CD4-positive, alpha-beta T cell treated with Interferon gamma for 1 hour (primary cell): ENCODE measurements around the gene RNASE1.

Experiments
- DNase-seq: peaks from one replicate; pipeline ENCODE4 v3.0.0-alpha.2; 2020

The RNASE1 gene

DNA sequence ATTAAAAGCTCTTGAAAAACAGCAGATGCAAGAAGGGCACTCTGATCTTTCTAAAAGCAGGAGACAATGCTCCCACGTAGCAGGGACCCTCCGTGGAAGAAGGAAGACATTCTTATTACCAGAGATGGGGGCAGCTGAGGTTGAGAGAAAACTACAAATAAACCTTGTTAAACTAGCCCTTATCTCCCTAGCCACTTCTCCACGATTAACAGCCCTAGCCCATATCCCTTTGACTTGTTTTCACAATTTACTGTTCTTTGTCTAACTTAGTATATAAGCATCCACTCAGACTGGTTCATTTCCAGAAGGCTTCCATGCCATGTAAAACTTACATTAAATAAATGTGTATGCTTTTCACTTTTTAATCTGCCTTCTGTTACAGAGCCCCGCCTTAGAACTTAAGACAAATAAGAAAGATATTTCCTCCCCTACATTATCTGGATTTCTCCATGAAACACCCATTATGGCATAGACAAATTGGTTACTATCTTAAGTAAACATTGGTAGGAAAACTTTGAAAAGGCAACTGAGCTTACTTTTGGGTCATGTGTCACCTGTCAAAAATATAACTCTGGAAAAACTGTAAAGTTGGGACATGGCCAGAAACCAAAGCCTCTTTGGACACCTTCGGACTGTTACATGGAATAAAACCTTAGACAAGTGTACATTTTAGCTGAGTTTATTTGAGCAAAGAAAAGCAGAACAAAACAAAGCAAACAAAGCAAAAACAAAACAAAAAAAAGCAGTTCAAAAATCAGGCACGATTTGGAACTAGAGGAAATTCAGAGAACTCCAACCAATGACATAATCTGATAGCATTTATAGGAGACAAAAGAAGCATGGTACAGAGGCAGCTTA is 4.9 kb upstream of the RNASE1 start:
- DNase-seq: no peak

DNA sequence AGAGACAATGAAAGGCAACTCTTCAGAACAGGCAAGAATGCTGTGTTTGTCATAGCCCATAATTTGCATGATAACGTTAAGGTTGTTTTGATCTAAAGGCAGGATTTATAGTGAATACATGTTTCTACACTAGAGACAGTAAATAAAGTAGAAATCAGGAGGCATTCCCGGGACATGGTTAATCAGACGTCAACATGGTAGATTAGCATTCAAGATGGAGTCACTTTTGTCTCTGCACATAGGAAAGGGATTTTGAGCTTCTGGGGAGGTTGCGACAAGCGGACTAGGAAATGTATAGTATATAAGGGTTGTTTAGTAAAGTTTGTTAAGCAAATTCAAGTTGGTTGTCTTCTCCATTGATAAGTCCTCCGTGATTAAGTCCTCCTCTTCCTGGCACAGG is 2.8 kb upstream of the RNASE1 start:
- no peak for DNase-seq

DNA sequence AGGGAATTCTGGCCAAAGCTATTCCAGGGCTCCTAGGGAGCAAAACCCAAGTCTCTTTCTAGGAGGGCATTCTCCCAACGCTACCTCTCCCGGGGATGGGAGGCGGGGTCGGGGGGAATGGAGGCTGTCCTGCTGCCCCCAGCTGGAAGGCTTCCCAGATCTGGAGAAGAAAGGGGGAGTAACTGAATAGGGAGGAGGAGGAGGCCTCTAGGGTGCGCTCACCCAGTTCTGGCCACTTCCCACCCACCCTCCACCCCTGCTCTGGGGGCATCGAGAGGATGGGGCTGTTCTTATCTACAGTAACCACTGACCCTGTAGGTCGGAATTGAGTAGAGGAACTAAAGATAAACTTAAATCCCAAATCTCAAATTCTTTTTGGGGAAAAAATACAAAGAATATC is 579 bp upstream of the RNASE1 start:
- DNase-seq: no peak

DNA sequence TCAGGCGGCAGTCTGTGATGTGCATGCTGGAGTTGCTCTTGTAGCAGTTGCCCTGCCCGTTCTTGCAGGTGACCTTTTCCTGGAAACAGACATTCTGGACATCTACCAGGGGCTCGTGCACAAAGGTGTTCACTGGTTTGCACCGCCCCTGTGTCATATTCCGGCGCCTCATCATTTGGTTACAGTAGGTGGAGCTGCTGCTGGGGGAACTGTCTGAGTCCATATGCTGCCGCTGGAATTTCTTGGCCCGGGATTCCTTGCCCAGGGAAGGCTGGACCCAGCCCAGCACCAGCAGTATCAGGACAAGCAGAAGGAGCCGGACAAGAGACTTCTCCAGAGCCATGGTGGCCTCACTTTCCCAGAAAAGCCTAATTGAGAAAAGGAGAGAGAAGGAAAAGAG is 918 bp downstream of the RNASE1 start:
- DNase-seq: no peak

DNA sequence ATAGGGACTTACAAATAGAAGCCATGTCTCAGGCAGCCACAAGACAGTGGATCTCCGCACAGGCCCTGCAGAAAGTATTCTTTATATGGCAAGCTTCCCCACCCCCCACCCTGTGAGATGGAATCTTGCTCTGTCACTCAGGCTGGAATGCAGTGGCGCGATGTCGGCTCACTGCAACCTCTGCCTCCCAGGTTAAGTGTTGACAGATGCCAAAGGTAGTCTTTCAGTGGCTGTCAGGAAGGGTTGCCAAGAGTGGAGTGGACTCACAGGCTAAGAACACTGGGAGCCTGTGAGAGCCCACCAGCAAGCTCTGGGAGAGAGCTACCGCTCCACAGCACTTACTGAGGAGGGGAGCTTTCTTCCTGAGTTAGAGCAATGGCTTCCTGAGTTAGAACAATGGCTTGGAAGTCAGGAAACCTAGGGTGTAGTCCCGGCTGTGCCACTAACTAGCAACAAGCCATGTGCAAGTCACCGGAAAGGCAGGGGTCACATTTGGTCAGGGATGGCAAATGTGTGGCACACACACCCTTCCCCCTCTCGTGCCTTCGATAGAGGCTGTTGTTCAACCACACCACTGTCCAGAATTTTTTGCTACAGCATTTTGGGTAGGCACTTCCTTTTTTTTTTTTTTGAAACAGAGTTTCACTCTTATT is 2.6 kb downstream of the RNASE1 start:
- peak; percentile 24 for DNase-seq

DNA sequence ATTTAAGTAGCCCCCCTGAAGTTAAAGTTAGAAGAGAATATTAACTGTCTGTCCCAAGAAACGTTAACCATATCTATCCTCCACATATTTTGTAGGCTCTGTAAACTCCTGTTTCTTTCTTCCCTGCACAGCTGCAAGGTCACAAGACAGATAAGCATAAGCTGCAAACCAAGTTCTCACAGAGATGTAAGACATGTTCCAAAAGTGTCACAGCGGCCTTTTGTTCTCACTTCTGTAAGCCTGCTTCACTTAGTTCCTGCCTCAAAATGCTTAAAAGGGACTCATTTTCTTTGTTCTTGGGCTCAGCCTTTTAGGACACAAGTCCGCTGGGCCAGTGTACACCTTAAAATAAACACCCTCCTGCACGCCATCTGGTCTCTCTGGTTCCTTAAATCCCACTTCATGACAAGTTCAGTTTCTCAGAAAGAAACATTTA is 3.2 kb downstream of the RNASE1 start:
- no peak for DNase-seq

DNA sequence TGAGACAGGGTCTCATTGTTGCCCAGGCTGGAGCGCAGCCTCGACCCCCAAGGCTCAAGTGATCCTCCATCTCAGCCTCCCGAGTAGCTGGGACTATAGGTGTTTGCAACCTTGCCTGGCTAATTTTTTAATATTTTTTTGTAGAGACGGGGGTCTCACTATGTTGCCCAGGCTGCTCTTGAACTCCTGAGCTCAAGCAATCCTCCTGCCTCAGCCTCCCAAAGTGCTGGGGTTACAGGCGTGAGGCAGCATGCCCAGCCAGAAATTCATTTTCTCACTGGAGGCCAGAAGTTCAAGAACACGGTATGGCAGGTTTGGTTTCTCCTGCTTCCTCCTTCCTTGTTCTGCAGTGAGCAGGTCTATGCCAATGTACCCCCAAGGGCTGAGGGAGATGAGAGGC is 3.7 kb downstream of the RNASE1 start:
- no peak for DNase-seq

DNA sequence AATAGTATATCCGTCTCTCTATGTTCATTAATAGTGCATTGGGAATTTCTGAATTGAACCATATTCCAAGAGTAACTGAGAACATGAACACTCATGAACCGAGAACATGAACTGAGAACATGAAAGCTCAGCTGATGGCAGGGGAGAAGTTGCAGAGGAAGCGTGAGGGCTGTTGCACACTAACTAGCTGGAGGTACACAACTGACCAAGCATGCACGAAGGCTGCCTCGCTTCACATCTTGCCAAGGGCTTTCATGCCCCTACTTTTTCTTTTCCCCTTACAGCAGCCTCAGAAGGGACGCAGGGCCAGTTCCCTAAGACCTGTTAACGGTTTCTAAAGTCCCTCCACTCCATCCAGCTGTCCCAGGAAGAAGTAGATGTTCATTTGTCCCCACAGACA is 4.3 kb downstream of the RNASE1 start:
- DNase-seq: no peak

DNA sequence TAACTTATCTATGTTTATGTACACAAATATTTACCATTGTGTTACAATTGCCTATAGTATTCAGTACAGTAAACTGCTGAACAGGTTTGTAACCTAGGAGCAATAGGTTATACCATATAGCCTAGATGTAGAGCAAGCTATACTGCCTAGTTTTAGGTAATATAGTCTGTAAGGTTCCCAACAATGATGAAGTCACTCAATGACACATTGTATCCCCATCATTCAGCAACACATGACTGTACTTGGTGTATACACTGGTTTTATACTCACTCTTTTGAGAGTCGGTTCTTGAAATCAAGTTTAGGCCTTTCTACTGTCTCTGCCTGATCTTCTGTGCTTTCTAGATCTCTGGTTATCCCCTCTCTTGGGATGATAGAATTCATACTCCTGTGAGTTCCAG is 5.5 kb downstream of the RNASE1 start:
- no peak for DNase-seq

DNA sequence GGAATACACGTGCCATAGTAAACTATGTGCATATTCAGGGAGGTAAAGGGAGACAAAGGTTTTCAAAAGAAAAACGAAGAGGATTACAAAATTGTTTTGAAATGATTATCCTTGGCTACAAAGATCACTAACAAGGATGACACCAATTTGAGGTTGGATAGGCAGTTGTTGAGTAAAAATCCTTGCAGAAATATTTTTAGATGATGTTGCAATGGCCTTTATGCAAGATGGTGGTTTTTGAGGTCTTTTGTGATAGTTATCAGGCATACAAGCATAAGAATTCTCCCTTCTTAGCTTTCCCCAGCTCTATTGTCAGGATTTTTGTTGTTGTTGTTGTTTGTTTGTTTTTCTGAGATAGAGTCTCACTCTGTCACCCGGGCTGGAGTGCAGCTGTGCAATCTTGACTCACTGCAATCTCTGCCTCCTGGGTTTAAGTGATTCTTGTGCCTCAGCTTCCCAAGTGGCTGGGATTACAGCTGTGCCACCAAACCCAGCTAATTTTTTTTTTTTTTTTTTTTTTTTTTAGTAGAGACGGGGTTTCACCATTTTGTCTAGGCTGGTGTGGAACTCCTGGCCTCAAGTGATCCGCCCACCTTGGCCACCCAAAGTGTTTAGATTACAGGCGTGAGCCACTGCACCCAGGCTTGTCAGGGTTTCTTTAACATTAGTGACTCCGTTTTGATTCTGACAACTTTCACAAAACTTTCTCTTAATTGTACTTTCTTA is 7.8 kb downstream of the RNASE1 start:
- no peak for DNase-seq

DNA sequence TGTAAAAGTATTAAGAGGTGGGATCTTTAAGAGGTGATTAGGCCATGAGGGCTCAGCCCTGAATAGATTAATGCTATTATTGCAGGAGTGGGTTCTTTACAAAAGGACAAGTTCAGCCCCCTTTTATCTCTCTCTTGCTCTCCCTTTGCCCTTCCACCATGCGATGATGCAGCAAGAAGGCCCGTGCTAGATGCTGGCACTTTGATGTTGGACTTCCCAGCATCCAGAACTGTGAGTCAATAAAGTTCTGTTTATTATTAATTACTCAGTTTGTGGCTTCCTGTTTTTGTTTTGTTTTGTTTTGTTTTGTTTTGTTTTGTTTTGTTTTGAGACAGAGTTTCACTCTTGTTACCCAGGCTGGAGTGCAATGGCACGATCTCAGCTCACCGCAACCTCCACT is 10.1 kb downstream of the RNASE1 start:
- no peak for DNase-seq

DNA sequence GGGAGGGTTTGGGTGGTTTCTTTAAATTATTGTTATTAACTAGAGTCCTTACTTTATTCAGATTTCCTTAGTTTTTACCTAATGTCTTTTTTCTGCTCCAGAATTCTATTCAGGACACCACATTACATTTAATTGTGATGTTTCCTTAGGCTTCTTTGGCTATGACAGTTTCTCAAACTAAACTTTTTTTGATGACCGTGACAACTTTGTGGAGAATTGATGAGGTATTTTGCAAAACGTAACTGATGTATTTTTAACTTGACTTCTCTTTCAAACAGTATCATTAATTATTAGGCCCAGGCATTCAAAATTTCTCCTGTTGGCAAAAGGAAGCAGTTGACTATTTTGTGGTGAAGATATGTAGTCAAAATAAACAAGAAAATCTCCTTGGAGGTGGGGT is 11.0 kb downstream of the RNASE1 start:
- no peak for DNase-seq

DNA sequence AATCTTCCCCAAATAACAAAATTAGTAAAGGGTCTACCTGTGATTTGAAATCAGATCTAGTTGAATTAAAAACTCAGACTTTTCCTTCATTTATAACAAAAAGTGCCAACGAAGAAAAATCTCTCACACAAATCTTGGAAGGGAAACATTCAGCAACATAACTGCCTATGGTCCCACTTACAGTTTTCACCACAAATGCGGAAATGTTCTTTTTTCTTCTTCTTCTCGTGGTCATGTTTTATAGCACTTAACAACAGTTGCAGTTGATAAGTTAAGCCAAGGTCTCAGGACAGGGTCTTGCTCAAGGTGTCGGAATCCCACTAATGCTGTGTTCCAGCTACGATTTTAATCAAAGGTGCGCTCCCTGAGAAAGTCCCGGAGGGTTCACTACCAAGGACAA is 11.5 kb downstream of the RNASE1 start:
- DNase-seq: no peak

DNA sequence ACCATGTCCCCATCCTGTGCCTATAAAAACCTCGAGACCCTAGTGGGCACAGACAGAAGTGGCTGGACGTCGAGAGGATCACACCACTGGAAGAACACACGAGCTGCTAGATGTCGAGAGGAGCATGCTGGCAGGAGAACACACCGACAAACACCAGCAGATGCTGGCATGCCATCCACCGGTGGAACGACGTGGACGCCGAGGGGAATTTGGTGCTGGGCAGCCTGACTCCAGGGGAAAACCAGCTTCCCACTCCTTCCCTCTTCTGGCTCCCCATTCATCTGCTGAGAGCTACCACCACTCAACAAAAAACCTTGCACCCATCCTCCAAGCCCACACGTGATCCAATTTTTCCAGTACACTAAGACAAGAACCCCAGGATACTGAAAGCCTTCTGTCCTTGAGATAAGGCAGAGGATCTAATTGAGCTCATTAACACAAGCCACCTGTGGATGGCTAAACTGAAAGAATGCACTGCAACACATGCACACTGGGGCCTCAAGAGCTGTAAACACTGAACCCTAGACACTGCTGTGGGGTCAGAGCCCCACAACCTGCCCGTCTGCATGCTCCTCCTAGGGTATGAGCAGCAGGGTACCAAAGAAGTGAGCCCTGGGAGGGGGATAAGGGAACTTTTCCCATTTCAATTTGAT is 12.1 kb downstream of the RNASE1 start:
- DNase-seq: no peak

DNA sequence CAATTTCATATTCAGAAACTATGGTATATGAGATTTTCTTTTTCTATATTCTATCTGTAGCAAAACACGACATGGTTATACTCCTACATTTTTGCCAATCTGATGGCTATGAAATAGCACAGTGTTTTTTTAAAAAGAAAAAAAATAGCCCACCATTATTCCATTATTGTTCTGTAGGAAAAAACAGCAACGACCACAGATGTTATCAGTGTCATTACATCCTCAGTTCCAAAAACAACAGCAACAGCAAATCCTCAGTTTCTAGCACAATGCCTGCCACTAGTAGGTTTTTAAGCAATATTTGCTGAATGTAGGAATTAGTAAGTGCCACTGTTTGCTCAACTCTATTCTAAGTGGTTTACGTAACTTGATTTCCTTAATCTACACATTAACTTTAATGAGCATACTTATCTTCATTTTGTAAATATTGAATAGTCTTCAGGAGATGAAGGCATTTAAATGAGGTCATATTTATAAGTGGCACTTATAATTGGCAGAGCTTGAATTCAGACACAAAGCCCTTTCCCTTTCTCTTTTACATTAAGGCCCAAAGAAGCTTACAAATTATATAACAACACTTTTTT is 13.3 kb downstream of the RNASE1 start:
- no peak for DNase-seq

DNA sequence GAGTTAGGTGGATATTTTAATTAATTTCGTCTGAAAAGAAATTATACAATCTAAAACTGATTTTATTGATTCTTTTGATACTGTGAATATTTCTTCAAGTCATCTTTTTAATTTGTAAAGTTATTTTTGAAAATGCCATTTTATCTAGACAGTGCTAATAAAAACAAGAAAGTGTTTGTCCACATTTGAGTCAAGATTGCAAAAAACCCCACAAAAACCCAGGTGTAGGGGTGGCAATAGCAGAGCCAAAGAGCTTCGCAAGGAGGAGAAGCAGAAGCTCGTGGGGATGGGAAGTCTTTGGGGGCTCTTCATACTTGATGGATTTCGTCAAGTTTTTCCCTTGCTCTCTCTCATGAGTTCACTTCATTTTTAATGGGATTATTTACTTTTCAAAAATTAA is 15.6 kb downstream of the RNASE1 start:
- no peak for DNase-seq

DNA sequence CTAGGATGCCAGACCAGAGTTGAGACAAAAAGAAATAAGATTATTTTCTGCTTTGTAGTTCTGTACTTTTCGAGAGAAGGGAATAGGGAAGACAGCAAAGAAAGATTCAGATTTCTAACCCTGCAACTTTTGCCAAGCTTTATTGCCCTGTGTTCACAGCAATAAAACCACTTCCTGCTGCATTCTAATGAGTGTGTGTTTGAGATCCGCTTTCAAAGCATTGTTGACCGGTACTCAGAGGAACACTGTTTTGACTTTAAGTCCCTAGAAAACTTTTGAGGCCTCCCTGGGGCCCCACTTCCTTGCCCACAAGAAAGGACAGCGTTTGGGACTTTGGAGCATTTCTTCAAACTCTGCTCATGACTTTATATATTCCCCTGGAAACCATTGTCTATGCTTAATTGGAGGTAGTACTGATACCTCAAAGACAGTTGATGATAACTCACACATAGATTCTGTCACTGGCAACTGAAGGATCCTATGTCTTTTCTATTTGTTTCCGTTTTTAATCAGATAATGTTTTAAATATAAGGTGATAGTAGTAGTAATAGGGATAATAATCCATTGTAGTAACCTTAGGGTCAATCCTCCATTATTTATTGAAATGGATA is 20.3 kb downstream of the RNASE1 start:
- no peak for DNase-seq

DNA sequence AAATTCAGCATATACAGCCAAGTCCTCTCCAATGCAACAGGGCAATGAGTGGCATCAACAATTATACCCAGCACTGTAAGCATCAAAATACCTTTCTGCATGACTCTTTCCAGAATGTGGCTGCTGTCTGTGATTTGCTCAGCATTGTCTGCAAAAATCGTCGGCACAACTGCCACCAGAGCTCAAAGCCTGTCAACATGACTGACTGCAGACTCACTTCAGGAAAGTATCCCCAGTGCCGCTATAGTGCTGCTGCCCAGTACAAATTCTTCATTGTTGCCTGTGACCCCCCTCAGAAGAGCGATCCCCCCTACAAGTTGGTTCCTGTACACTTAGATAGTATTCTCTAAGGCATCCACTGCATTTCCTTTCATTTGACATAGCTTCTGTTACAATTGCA is 20.8 kb downstream of the RNASE1 start:
- no peak for DNase-seq

DNA sequence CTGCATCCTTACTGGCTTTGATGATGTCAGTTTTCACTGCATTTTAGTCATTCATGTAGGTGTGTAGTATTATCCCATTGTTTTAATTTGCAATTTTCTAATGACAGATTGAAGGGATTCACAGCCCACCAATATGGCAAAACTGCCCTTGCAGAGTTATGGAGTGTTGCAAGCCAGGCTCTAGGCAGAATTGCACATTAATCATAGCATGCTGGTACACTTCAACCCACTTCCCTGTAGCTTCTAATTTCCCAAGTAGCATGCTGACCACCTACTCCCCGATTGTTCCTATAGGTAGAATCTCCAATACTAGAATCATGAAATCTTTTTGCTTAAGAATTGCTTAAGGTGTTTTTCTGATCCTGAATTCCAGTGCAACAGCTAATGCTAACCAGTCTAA is 26.7 kb downstream of the RNASE1 start:
- no peak for DNase-seq

DNA sequence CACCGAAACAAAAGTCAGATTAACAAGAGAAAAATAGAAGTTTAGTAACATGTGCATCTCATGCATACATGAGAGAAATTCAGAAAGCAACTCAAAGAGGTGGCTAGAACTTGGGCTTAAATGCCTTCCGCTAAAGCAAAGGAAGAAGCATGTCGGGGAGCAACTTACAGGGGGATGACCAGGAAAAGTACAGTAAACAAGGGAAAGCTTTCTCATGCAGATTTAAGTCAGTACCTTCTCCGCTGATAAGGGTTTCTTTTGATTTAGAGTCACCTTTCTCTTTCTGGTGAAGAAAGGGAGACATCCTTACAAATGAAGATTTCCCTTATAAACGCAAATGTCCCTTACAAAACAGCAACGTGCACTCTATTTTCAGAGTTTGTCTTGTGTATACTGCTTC is 27.6 kb downstream of the RNASE1 start:
- DNase-seq: no peak

DNA sequence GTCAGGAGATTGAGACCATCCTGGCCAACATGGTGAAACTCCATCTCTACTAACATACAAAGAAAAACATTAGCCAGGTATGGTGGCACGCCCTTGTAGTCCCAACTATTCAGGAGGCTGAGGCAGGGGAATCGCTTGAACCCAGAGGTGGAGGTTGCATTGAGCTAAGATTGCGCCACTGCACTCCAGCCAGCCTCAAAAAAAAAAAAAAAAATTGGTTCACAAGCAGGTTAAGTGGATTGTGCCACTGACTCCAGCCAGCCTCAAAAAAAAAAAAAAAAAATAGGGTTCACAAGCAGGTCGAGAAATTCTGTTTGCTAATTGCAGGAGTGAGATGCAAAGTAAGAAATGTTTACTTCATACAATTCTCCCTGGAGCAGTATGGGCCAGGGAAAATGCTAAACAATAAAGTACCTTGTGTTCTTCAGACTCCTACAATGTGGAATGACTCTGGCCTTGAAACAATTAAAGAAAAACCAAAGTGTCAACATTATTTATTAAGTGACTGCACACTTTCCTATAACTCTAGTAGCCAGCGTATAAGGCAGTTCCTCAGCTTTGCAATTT is 28.3 kb downstream of the RNASE1 start:
- no peak for DNase-seq

DNA sequence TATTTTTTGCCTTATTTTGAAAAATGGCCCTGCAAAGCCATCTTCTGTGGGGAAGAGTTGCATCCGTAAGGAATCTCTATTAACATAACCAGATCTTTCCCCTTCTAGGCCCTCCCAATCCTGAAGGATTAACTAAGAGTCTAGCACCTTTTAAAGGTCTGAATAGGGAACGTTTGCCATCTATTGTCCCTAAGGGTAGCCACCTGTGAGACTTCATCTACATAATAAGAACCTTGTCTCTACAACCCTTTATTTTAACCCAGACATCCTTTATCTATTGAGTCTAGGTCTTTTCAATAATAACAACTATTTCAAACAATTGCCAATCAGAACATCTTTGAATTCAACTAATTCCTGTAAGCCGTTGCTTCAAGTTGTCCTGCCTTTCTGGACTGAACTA is 30.0 kb downstream of the RNASE1 start:
- no peak for DNase-seq
